Measurements from ENCODE around the gene NDUFB5.

The NDUFB5 gene

GRCh38 chr3:179604321-179605078, at the start of gene NDUFB5, which contains the start of gene MRPL47:
Gene NDUFB5, plus strand, starts transcription at chr3:179604794. Its CDS starts 22 bp downstream, at chr3:179604816.
Gene MRPL47, minus strand, starts transcription at chr3:179604638. Its CDS starts 14 bp downstream, at chr3:179604624.
- peak; percentile 85 for DNase-seq (ENCODE audit: low read depth)

- DNase-seq (ENCODE audit: low read depth) = peak; percentile 18
These were observed 45.7 kb upstream of the NDUFB5 start for GRCh38 chr3:179558742-179559364.

- no peak for DNase-seq (ENCODE audit: low read depth)
These were observed 43.8 kb upstream of the NDUFB5 start for GRCh38 chr3:179560791-179561190.

DNA sequence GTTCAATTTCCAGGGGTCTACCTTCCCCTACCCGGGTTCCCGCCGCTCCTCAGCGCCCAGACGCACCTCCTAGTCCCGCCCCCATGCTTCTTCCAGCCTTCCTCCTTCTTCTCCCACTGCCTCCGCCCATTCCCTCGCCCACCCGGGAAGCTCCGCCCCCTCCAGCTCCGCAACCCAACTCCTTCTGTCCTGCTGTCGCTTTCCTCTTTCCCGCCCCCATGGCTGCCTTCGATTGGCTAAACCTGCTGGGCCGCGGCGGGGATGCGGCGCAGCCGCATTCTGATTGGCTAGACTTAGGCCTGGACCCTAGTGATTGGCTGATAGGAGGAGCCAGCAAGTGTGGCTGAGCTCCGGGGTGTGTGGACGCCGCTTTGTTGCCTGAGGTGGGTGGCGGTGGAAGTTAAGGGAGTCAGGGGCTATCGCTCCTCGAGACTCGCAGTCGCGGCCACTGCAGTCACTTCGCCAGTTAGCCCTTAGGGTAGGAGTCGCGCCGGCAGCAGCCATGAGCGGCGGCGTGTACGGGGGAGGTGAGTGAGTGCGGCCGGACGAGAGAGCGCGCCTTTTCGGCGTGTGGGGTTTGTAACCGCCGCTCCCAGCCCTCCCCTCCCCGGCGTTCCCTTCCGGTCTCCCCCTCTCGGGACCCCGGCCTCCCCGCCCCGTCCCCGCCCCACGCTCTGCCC, 41.9 kb upstream of the NDUFB5 start, which contains the start of gene ACTL6A:
ACTL6A (plus strand) TSS at position 336 of the 680 bp plus-strand sequence; CDS start at position 503, 167 bp downstream.
- DNase-seq (ENCODE audit: low read depth) = peak; percentile 99

DNA sequence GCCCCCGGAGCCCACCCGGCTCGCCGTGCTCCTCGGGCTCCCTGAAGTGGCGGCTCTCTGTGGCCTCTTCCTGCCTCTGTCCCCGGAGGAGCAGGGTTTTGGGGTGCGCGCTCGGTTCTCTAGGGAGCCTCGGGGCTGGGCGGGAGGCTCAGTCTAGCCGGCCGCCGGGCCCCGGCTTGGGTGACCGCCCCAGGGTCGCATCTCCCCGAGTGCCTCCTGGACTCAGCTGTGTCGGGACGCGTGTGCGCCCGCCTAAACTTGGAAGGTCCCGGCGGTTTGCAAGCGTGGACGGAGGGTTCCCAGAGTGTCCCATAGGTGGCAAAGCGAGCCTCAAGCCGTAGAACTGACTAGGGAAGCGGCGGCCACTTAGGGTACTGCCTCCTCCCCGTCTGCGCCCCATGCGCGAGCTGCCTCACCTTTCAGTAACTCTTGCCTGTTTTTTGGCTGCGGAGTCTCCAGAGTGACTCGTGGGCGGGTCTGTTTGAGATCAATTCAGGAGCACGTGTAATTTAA, 41.3 kb upstream of the NDUFB5 start:
- peak; percentile 72 for DNase-seq (ENCODE audit: low read depth)

- DNase-seq (ENCODE audit: low read depth) = no peak
These were observed 39.1 kb upstream of the NDUFB5 start for GRCh38 chr3:179565496-179565895.

DNA sequence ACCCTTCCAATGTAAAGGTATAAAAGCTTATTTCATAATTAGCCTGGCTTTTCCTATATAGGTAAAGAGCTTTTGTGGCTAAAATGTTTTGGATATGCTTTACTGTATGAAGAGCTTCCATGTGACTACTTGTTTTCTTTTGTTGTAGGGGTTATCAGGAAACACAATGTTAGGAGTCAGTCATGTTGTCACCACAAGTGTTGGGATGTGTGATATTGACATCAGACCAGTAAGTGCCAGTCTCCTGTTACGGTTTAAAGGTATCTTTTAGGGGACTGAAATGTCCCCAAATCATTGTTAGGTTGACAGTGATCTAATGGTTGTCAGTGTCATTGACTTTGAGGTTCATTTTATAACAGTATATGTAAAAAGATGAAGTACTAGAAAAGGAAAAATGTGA, 23.6 kb upstream of the NDUFB5 start:
- no peak for DNase-seq (ENCODE audit: low read depth)

DNA sequence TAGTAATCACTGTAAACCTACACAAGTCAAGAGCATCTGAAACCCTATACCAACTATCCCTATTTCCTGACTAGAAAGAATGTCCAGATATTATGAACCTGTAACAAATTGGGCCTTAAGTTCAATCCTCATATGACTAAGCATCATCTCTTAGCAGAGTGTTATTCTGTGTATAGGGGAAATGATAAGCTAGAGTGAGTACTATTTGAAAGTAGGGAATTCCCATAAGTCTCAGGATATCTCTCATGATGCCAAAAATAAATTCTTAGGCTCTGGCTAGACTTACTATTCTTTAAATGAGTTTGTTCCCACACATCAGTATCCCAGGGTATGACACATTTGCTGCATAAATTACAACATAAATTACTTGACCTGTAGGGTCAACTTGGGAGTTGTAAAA, 15.5 kb upstream of the NDUFB5 start:
- DNase-seq (ENCODE audit: low read depth) = no peak

- no peak for DNase-seq (ENCODE audit: low read depth)
These were observed 13.9 kb upstream of the NDUFB5 start for GRCh38 chr3:179590669-179591068.

GRCh38 chr3:179591313-179591712, 13.3 kb upstream of the NDUFB5 start:
- DNase-seq (ENCODE audit: low read depth) = no peak

DNA sequence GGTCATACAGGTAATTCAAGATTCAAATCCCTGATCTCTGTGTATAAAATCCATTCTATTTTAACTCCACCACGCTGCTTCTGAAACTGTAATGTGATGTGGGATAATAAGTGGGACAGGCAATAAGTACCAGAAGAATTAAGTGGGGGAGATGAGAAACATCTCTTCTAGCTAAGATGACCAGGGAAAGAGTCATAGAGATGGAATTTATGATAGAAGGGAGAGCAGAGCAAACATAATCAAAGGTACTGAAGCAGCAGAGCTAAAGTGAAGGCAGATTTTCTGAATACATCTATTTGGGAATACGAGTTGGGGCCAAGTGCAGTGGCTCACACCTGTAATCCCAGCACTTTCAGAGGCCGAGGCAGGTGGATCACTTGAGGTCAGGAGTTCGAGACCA, 5.1 kb upstream of the NDUFB5 start:
- DNase-seq (ENCODE audit: low read depth) = no peak

GRCh38 chr3:179603321-179603720, 1.3 kb upstream of the NDUFB5 start:
- no peak for DNase-seq (ENCODE audit: low read depth)

DNA sequence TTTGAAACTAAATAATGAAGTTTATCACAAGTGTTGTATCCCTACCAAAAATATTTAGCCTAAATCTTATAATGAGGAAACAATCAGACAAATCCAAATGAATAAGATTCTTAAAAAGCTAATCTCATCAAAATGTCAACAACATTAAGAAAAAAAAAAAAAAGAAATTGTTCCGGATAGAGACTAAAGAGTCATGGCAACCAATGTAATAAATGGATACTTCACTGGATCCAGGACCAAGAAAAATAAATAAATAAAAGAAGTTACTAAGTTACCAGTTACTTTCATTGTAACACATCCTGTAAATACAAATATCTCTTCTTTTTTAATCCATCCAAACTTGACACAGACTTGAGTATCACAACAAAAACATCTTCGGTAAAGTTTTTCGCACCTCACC, 763 bp upstream of the NDUFB5 start:
- no peak for DNase-seq (ENCODE audit: low read depth)

GRCh38 chr3:179606534-179607085, 2.0 kb downstream of the NDUFB5 start:
- DNase-seq (ENCODE audit: low read depth) = no peak

- no peak for DNase-seq (ENCODE audit: low read depth)
These were observed 4.5 kb downstream of the NDUFB5 start for GRCh38 chr3:179608931-179609720.

DNA sequence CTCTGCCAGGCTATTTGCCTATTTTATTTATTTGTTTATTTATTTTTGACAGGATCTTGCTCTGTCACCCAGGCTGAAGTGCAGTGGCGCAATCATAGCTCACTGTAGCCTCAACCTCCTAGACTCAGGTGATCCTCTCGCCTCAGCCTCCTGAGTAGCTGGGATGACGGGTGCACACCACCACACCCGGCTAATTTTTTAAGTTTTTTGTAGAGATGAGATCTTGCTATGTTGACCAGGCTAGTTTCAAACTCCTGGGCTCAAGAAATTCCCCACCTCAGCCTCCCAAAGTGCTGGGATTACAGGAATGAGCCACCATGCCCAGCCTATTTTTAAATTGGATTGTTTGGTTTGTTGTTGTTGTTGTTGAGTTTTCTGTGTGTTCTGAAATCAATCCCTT, 5.5 kb downstream of the NDUFB5 start:
- no peak for DNase-seq (ENCODE audit: low read depth)

- no peak for DNase-seq (ENCODE audit: low read depth)
These were observed 9.2 kb downstream of the NDUFB5 start for GRCh38 chr3:179613807-179614206.

- DNase-seq (ENCODE audit: low read depth) = no peak
These were observed 11.0 kb downstream of the NDUFB5 start for GRCh38 chr3:179615458-179616173.

DNA sequence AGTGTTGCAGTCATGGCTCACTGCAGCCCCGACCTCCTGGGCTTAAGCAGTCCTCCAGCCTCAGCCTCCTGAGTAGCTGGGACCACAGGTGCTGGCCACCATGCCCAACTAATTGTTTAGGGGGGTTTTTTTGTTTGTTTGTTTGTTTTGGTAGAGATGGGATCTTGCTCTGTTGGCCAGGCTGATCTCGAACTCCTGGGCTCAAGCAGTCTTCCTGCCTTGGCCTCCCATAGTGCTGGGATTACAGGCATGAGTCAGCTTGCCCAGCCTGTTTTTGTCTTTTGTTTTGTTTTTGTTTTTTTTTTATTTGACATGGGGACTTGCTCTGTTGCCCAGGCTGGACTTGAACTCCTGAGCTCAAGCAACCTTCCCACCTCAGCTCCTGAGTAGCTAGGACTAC, 17.4 kb downstream of the NDUFB5 start:
- no peak for DNase-seq (ENCODE audit: low read depth)

- no peak for DNase-seq (ENCODE audit: low read depth)
These were observed 19.9 kb downstream of the NDUFB5 start for GRCh38 chr3:179624451-179624850.

Measured in activated T-cell treated with anti-CD3 and anti-CD28 coated beads for 48 hours (primary cell).